Trophoblast cell (in vitro differentiated cells and primary cell): ENCODE results near the gene LSS.

Source experiments
- DNase-seq, 2 donors: peaks; one replicate each; pipeline ENCODE4 v3.0.0-alpha.2; 2016
- H2AFZ ChIP-seq: 2 replicates; pipeline ENCODE4 v1.6.1; 2013; ENCODE audit warnings: low read length, moderate library complexity, mild to moderate bottlenecking; ENCODE audit not compliant: insufficient read depth, poor library complexity
- H2AK5ac ChIP-seq: 2 replicates; pipeline ENCODE4 v1.6.1; 2013; ENCODE audit warnings: mild to moderate bottlenecking, low read length
- H2BK120ac ChIP-seq: 2 replicates; pipeline ENCODE4 v1.6.1; 2013; ENCODE audit warnings: low read length, mild to moderate bottlenecking, moderate library complexity; ENCODE audit not compliant: insufficient read depth, poor library complexity
- H2BK12ac ChIP-seq: 2 replicates; pipeline ENCODE4 v1.6.1; 2013; ENCODE audit warnings: mild to moderate bottlenecking, low read length, moderate library complexity
- H2BK5ac ChIP-seq: 2 replicates; pipeline ENCODE4 v1.6.1; 2013; ENCODE audit warnings: low read length, low read depth, moderate library complexity, mild to moderate bottlenecking; ENCODE audit not compliant: poor library complexity
- H3K14ac ChIP-seq: 2 replicates; pipeline ENCODE4 v1.6.1; 2013; ENCODE audit warnings: mild to moderate bottlenecking, low read length
- H3K18ac ChIP-seq: 2 replicates; pipeline ENCODE4 v1.6.1; 2013; ENCODE audit warnings: mild to moderate bottlenecking, low read length
- H3K23ac ChIP-seq: 2 replicates; pipeline ENCODE4 v1.6.1; 2013; ENCODE audit warnings: low read length
- H3K27ac ChIP-seq: 2 replicates; pipeline ENCODE4 v1.5.1; 2013; ENCODE audit warnings: low read depth, mild to moderate bottlenecking, inconsistent platforms, low read length, moderate library complexity
- H3K27me3 ChIP-seq: 2 replicates; pipeline ENCODE4 v1.6.1; 2013; ENCODE audit warnings: inconsistent platforms, mild to moderate bottlenecking, low read length, moderate library complexity; ENCODE audit not compliant: insufficient read depth
- H3K36me3 ChIP-seq, 2 experiments: 1 replicate in 1 of 2; 2 replicates in 1 of 2; pipeline ENCODE4 v1.6.1; 2013; ENCODE audit warnings: low read length in 2 of 2, mild to moderate bottlenecking in 2 of 2, moderate library complexity in 1 of 2; ENCODE audit not compliant: insufficient read depth in 2 of 2, control insufficient read depth in 1 of 2
- H3K4ac ChIP-seq: 2 replicates; pipeline ENCODE4 v1.6.1; 2013; ENCODE audit warnings: low read depth, mild to moderate bottlenecking, low read length, moderate library complexity
- H3K4me1 ChIP-seq, 2 experiments: 1 replicate in 1 of 2; 2 replicates in 1 of 2; pipeline ENCODE4 v1.6.1; 2013; ENCODE audit warnings: low read length in 2 of 2, mild to moderate bottlenecking in 2 of 2, moderate library complexity in 1 of 2; ENCODE audit not compliant: insufficient read depth in 2 of 2, control insufficient read depth in 1 of 2
- H3K4me2 ChIP-seq: 2 replicates; pipeline ENCODE4 v1.6.1; 2013; ENCODE audit warnings: inconsistent platforms, mild to moderate bottlenecking, low read length, moderate library complexity
- H3K4me3 ChIP-seq: 2 replicates; pipeline ENCODE4 v1.5.1; 2013; ENCODE audit warnings: mild to moderate bottlenecking, low read depth, low read length, inconsistent platforms
- H3K79me1 ChIP-seq: one replicate; pipeline ENCODE4 v1.6.1; 2013; ENCODE audit warnings: low read length
- H3K79me2 ChIP-seq: 2 replicates; pipeline ENCODE4 v1.6.1; 2013; ENCODE audit warnings: low read length, mild to moderate bottlenecking; ENCODE audit not compliant: control insufficient read depth, insufficient read depth, poor library complexity
- H3K9ac ChIP-seq: 2 replicates; pipeline ENCODE4 v1.6.1; 2013; ENCODE audit warnings: mild to moderate bottlenecking, low read length
- H3K9me3 ChIP-seq: 2 replicates; pipeline ENCODE4 v1.6.1; 2013; ENCODE audit warnings: low read depth, mild to moderate bottlenecking, control low read depth, inconsistent platforms, low read length; ENCODE audit not compliant: insufficient read depth
- H4K12ac ChIP-seq: 2 replicates; pipeline ENCODE4 v1.6.1; 2013; ENCODE audit warnings: low read depth, mild to moderate bottlenecking, low read length, moderate library complexity
- H4K8ac ChIP-seq: 2 replicates; pipeline ENCODE4 v1.6.1; 2013; ENCODE audit warnings: low read depth, mild to moderate bottlenecking, low read length, moderate library complexity
- H4K91ac ChIP-seq: one replicate; pipeline ENCODE4 v1.6.1; 2013; ENCODE audit warnings: low read depth, mild to moderate bottlenecking, low read length, moderate library complexity
- WGBS: extraction: QIAGEN DNeasy Blood & Tissue Kit; methylation state at CpG from one replicate; pipeline ENCODE4 v1.1.7; 2013; ENCODE audit warnings: missing lambda C conversion rate; ENCODE audit not compliant: insufficient read length, insufficient coverage; ENCODE audit errors: extremely low coverage; 5-methylcytosine and 5-hydroxymethylcytosine counted together

Gene LSS

GRCh38 chr21:46254208-46254975 is 25.8 kb upstream of the LSS start:
- Histone ChIP-seq H2BK12ac (no peak overlapping the region), H3K23ac (no peak overlapping the region), H3K27me3 (no peaks in the 10 kb centered on the region), H2BK5ac (no peak overlapping the region), H3K4me3 (no peak overlapping the region), H3K9ac (no peak overlapping the region), H2AFZ (no peak overlapping the region), H3K4ac (no peak overlapping the region), H3K18ac (no peak overlapping the region), H4K91ac (no peak overlapping the region), H3K79me2 (no peaks in the 10 kb centered on the region), H3K4me1 (no peaks in the 10 kb centered on the region), H2AK5ac (no peak overlapping the region), H3K9me3 (peaks cover 2% of the 10 kb centered on the region), H3K79me1 (no peaks in the 10 kb centered on the region), H3K4me2 (no peak overlapping the region), H4K8ac (no peak overlapping the region), H4K12ac (no peak overlapping the region), H2BK120ac (no peak overlapping the region), H3K14ac (no peak overlapping the region), H3K36me3 (peaks cover 63 to 74% of the 10 kb centered on the region in 2 experiments), H3K27ac (no peak overlapping the region)
- no peak for DNase-seq
- WGBS, result no CpG with 5 or more reads among the region's 12 CpGs

- Histone ChIP-seq H4K91ac (no peak overlapping the region), H3K4me1 (no peaks in the 10 kb centered on the region), H4K12ac (no peak overlapping the region), H2AFZ (no peak overlapping the region), H3K36me3 (peaks cover 61 to 76% of the 10 kb centered on the region in 2 experiments), H2AK5ac (no peak overlapping the region), H3K14ac (no peak overlapping the region), H3K27ac (no peak overlapping the region), H3K4ac (no peak overlapping the region), H3K23ac (no peak overlapping the region), H2BK5ac (no peak overlapping the region), H3K27me3 (no peaks in the 10 kb centered on the region), H2BK12ac (no peak overlapping the region), H2BK120ac (no peak overlapping the region), H4K8ac (no peak overlapping the region), H3K4me3 (no peak overlapping the region), H3K4me2 (no peak overlapping the region), H3K79me1 (no peaks in the 10 kb centered on the region), H3K18ac (no peak overlapping the region), H3K79me2 (no peaks in the 10 kb centered on the region), H3K9ac (no peak overlapping the region), H3K9me3 (no peaks in the 10 kb centered on the region)
- no CpG with 5 or more reads among the region's 8 CpGs for WGBS
- no peak for DNase-seq
Measured at GRCh38 chr21:46253610-46254124, 25.1 kb upstream of the LSS start.

- Histone ChIP-seq H3K79me1 (no peaks in the 10 kb centered on the region), H2AFZ (no peak overlapping the region), H3K18ac (no peak overlapping the region), H2BK120ac (no peak overlapping the region), H3K27ac (no peak overlapping the region), H3K4me2 (no peak overlapping the region), H4K91ac (no peak overlapping the region), H3K79me2 (no peaks in the 10 kb centered on the region), H4K8ac (no peak overlapping the region), H3K36me3 (peaks cover 63 to 76% of the 10 kb centered on the region in 2 experiments), H2AK5ac (no peak overlapping the region), H2BK5ac (no peak overlapping the region), H3K4me3 (no peak overlapping the region), H2BK12ac (no peak overlapping the region), H3K9me3 (no peaks in the 10 kb centered on the region), H3K4ac (no peak overlapping the region), H3K23ac (no peak overlapping the region), H3K14ac (no peak overlapping the region), H4K12ac (no peak overlapping the region), H3K9ac (no peak overlapping the region), H3K27me3 (no peaks in the 10 kb centered on the region), H3K4me1 (no peaks in the 10 kb centered on the region)
- WGBS, result no CpG with 5 or more reads among the region's 4 CpGs
- no peak for DNase-seq
Measured at GRCh38 chr21:46252840-46253239, 24.3 kb upstream of the LSS start.

GRCh38 chr21:46250146-46250725 is 21.7 kb upstream of the LSS start:
- Histone ChIP-seq H3K27me3 (no peaks in the 10 kb centered on the region), H2BK120ac (no peak overlapping the region), H3K4ac (no peak overlapping the region), H3K18ac (no peak overlapping the region), H3K4me3 (no peak overlapping the region), H3K36me3 (peaks cover 53 to 70% of the 10 kb centered on the region in 2 experiments), H3K4me2 (no peak overlapping the region), H2BK5ac (no peak overlapping the region), H3K79me2 (no peaks in the 10 kb centered on the region), H3K4me1 (no peaks in the 10 kb centered on the region), H3K9ac (no peak overlapping the region), H3K27ac (no peak overlapping the region), H3K23ac (no peak overlapping the region), H4K8ac (no peak overlapping the region), H2AFZ (no peak overlapping the region), H2BK12ac (no peak overlapping the region), H3K79me1 (no peaks in the 10 kb centered on the region), H4K12ac (no peak overlapping the region), H4K91ac (no peak overlapping the region), H3K14ac (no peak overlapping the region), H2AK5ac (no peak overlapping the region), H3K9me3 (no peaks in the 10 kb centered on the region)
- no CpG with 5 or more reads among the region's 6 CpGs for WGBS
- no peak for DNase-seq
